K562 (cell line): ENCODE results near the gene DHCR7. TPM values are rescaled to one million over a fixed set of nuclear protein-coding genes. Genes with fewer than 3 reads are reported as not detected.

Experiments used
- ATAC-seq: fragments of 200-7000 bp; cut with Tn5 transposase; 3 replicates; pipeline ENCODE4 v1.9.1; 2020; ENCODE audit warnings: moderate library complexity
- BruUV-seq: library from RNA; stranded (reverse); fragments of 400-500 nt; replicated peaks from 2 replicates; lab custom pipeline; 2021; lab: Mats Ljungman, UMichigan
- CTCF ChIA-PET: fragments of 300-600 bp; formaldehyde crosslinking; extraction: SDS; loops from one replicate; lab custom pipeline; 2021; ENCODE audit warnings: low intra/inter-chr PET ratio; lab: Yijun Ruan, JAX
- POLR2A ChIA-PET: fragments of 300-600, 350-650 bp; sonication (Branson Sonifier 250); formaldehyde crosslinking; extraction: SDS; loops from one replicate; lab custom pipeline; 2021; ENCODE audit warnings: antibody characterized with exemption, inconsistent platforms; lab: Yijun Ruan, JAX
- DNase-seq, 4 experiments: peaks; one replicate each; pipeline versions ENCODE4 v3.0.0 to v3.0.0-alpha.2; 2011 to 2018; ENCODE audit warnings: low spot score in 3 of 4, mixed read lengths in 3 of 4; ENCODE audit errors: extremely low read depth in 1 of 4
- FAIRE-seq: peaks from 2 replicates; lab custom pipeline; 2011; peaks lifted over from hg19 to GRCh38; lab: Jason Lieb, UNC
- H2AFZ ChIP-seq: 2 replicates; pipeline ENCODE4 v1.6.0; 2011; ENCODE audit warnings: low read depth, low read length, control low read depth, inconsistent platforms
- H3K27ac ChIP-seq: fragments of 200-600 bp; 3 replicates; pipeline ENCODE4 v1.8.0; 2011; ENCODE audit warnings: low read depth, mild to moderate bottlenecking, control low read depth, inconsistent platforms, low read length, moderate library complexity, mixed read lengths; ENCODE audit errors: extremely low read depth
- H3K27me3 ChIP-seq, 2 experiments: fragments of 300-600 bp in 1 of 2; 2 replicates in 1 of 2; 3 replicates in 1 of 2; pipeline versions ENCODE4 v1.6.0 to v1.8.0; 2011; ENCODE audit warnings: inconsistent platforms in 2 of 2, low read length in 2 of 2, mild to moderate bottlenecking in 1 of 2, mixed read lengths in 1 of 2, moderate library complexity in 1 of 2; ENCODE audit not compliant: control insufficient read depth in 2 of 2, insufficient read depth in 2 of 2
- H3K36me3 ChIP-seq: fragments of 300-600 bp; 3 replicates; pipeline ENCODE4 v1.8.0; 2011; ENCODE audit warnings: mild to moderate bottlenecking, low read length, inconsistent platforms; ENCODE audit not compliant: control insufficient read depth, insufficient read depth
- H3K4me1 ChIP-seq, 2 experiments: fragments of 200-600 bp in 1 of 2; replicated peaks in 1 of 2; 2 replicates in 1 of 2; 3 replicates in 1 of 2; pipeline versions ENCODE4 v1.5.1 to v1.8.0; 2011; ENCODE audit warnings: inconsistent platforms in 2 of 2, low read length in 2 of 2, mild to moderate bottlenecking in 1 of 2, mixed read lengths in 1 of 2, moderate library complexity in 1 of 2; ENCODE audit not compliant: control insufficient read depth in 2 of 2, insufficient read depth in 2 of 2
- H3K4me2 ChIP-seq: 2 replicates; pipeline ENCODE4 v1.6.1; 2011; ENCODE audit warnings: low read length, control low read depth, inconsistent platforms, mixed read lengths; ENCODE audit not compliant: insufficient read depth
- H3K4me3 ChIP-seq: fragments of 200-600 bp; sonication (generic), shearing (Covaris generic); 2 replicates; pipeline ENCODE4 v1.5.1; 2016; ENCODE audit warnings: control low read depth, inconsistent platforms
- H3K79me2 ChIP-seq: fragments of 200-600 bp; 3 replicates; pipeline ENCODE4 v1.8.0; 2011; ENCODE audit warnings: low read length, inconsistent platforms; ENCODE audit not compliant: control insufficient read depth, insufficient read depth
- H3K9ac ChIP-seq, 2 experiments: 2 replicates each; pipeline versions ENCODE4 v1.6.0 to v1.6.1; 2011; ENCODE audit warnings: low read depth in 2 of 2, low read length in 2 of 2, control low read depth in 1 of 2, inconsistent platforms in 1 of 2, mild to moderate bottlenecking in 1 of 2, mixed read lengths in 1 of 2; ENCODE audit not compliant: insufficient read depth in 1 of 2
- H3K9me1 ChIP-seq: one replicate; pipeline ENCODE4 v1.6.0; 2011; ENCODE audit warnings: inconsistent platforms, mild to moderate bottlenecking, low read length, moderate library complexity; ENCODE audit not compliant: control insufficient read depth, insufficient read depth
- H3K9me3 ChIP-seq: replicated peaks from 2 replicates; pipeline ENCODE4 v1.5.1; 2011; ENCODE audit warnings: low read depth, low read length, inconsistent platforms; ENCODE audit not compliant: control insufficient read depth, insufficient read depth
- H4K20me1 ChIP-seq: replicated peaks from 2 replicates; pipeline ENCODE4 v1.6.1; 2011; ENCODE audit warnings: low read length, inconsistent platforms, mixed read lengths; ENCODE audit not compliant: control insufficient read depth, insufficient read depth
- ATF2 ChIP-seq: sonication (generic); formaldehyde crosslinking; IDR thresholded peaks from 2 replicates; pipeline ENCODE4 v1.8.1; 2022; ENCODE audit warnings: missing genetic modification reagents
- CEBPB ChIP-seq: fragments of 450-650 bp; IDR thresholded peaks from 2 replicates; pipeline ENCODE4 v1.6.1; 2016; ENCODE audit warnings: missing genetic modification characterization, missing compliant biosample characterization
- CHD2 ChIP-seq: IDR thresholded peaks from 2 replicates; pipeline ENCODE4 v1.6.1; 2011; ENCODE audit warnings: low read depth, low read length
- MEIS2 ChIP-seq: fragments of 450-650 bp; IDR thresholded peaks from 2 replicates; pipeline ENCODE4 v1.6.1; 2014; ENCODE audit warnings: mild to moderate bottlenecking; ENCODE audit not compliant: partially characterized antibody
- NCOA2 ChIP-seq, 2 experiments: fragments of 450-650 bp; IDR thresholded peaks; 2 replicates each; pipeline ENCODE4 v1.6.1; 2018; ENCODE audit warnings: mild to moderate bottlenecking in 2 of 2, moderate library complexity in 1 of 2; ENCODE audit not compliant: partially characterized antibody in 2 of 2
- NR0B1 ChIP-seq: fragments of 450-650 bp; IDR thresholded peaks from one replicate; pipeline ENCODE4 v1.6.1; 2018; ENCODE audit warnings: mild to moderate bottlenecking, moderate library complexity; ENCODE audit not compliant: partially characterized antibody
- NR3C1 ChIP-seq: sonication (generic); formaldehyde crosslinking; IDR thresholded peaks from 2 replicates; pipeline ENCODE4 v1.8.1; 2022; ENCODE audit warnings: missing genetic modification reagents
- STAT5A ChIP-seq: IDR thresholded peaks from 2 replicates; pipeline ENCODE4 v1.6.1; 2012; ENCODE audit warnings: low read length, inconsistent platforms, borderline replicate concordance
- TEAD1 ChIP-seq, 2 experiments: fragments of 450-650 bp in 1 of 2; sonication (generic) in 1 of 2; formaldehyde crosslinking; IDR thresholded peaks; 2 replicates each; pipeline versions ENCODE4 v1.4.0 to v1.8.0; 2020 to 2022; ENCODE audit warnings: mild to moderate bottlenecking in 2 of 2, missing genetic modification reagents in 1 of 2
- TRIM24 ChIP-seq, 2 experiments: fragments of 450-650 bp; IDR thresholded peaks; 2 replicates each; pipeline ENCODE4 v1.6.1; 2016
- TRIM28 ChIP-seq: fragments of 450-650 bp; IDR thresholded peaks from 2 replicates; pipeline ENCODE4 v1.6.1; 2017
- USF1 ChIP-seq: sonication (generic); formaldehyde crosslinking; IDR thresholded peaks from 2 replicates; pipeline ENCODE4 v1.9.0; 2022; ENCODE audit warnings: mild to moderate bottlenecking, missing genetic modification reagents
- ZNF165 ChIP-seq: fragments of 250-450 bp; sonication (Bioruptor Pico); IDR thresholded peaks from 2 replicates; pipeline ENCODE4 v1.4.0; 2020; ENCODE audit warnings: borderline replicate concordance
- ZNF507 ChIP-seq: conservative IDR thresholded peaks from 2 replicates; pipeline ENCODE4 v1.6.1; 2017; ENCODE audit warnings: missing genetic modification characterization, missing compliant biosample characterization
- ZNF584 ChIP-seq: fragments of 200-800 bp; sonication (Bioruptor generic); IDR thresholded peaks from 2 replicates; pipeline ENCODE4 v1.6.1; 2016; ENCODE audit warnings: low read depth, mild to moderate bottlenecking, missing genetic modification characterization, missing compliant biosample characterization
- ZNF785 ChIP-seq: fragments of 250-450 bp; sonication (Bioruptor Pico); IDR thresholded peaks from 2 replicates; pipeline ENCODE4 v1.4.0; 2020; ENCODE audit warnings: mild to moderate bottlenecking
- WGBS: fragments of 100-300 bp; shearing (Covaris generic); methylation state at CpG from one replicate; pipeline ENCODE4 v1.1.6; 2016; ENCODE audit warnings: low coverage, mixed read lengths; ENCODE audit not compliant: insufficient coverage; ENCODE audit errors: missing lambda C conversion rate; 5-methylcytosine and 5-hydroxymethylcytosine counted together
- in situ Hi-C: fragments of 300-500 bp; cut with MboI; formaldehyde crosslinking; loops from 4 replicates; pipeline ENCODE4 v1.15.0; 2018; ENCODE audit warnings: inconsistent platforms, mixed read lengths
- intact Hi-C: fragments of 100-400 bp; cut with micrococcal nuclease; formaldehyde crosslinking; loops from 2 replicates; pipeline ENCODE4 v1.14.2; 2022
- polyA plus RNA-seq, 8 experiments: library from polyadenylated mRNA; depleted of rRNA in 4 of 8; stranded (reverse) in 5 of 8; unstranded in 3 of 8; fragments of >200 nt; fragmentation: Nextera tagmentation in 2 of 8; fragmentation: Illumina TruSeq in 1 of 8; extraction: Ambion mirVana in 2 of 8; extraction: Trizol in 1 of 8; gene quantifications; 2 replicates each; pipeline versions ENCODE4 v1.2.1 to v1.2.3, GENCODE V29; 2011 to 2014; ENCODE audit warnings: inconsistent platforms in 1 of 8, missing spikeins in 1 of 8
- total RNA-seq, 7 experiments: library from RNA; depleted of rRNA in 6 of 7; stranded (reverse); fragments of >200 nt in 6 of 7; fragmentation: Illumina TruSeq in 2 of 7; extraction: Trizol in 2 of 7; gene quantifications; 2 replicates each; pipeline versions ENCODE4 v1.2.1 to v1.2.3, GENCODE V29; 2011 to 2021; ENCODE audit warnings: low replicate concordance in 1 of 7

Gene DHCR7
- total and polyA plus RNA-seq, 9 of the 15 experiments (the other 6 are each of a cell fraction or from before 2014, with no cell fraction given): 8.4 to 192 (median 82.4) TPM

- Histone ChIP-seq H3K9me1 (peaks cover 3% of the 10 kb centered on the region), H3K4me1 (peaks cover 4 to 23% of the 10 kb centered on the region in 2 experiments; a peak in 4 of 5 replicates), H3K79me2 (peaks cover 50% of the 10 kb centered on the region), H3K27me3 (no peaks in the 10 kb centered on the region), H3K36me3 (peaks cover 77% of the 10 kb centered on the region), H3K4me3 (no peak overlapping the region), H3K4me2 (no peak overlapping the region), H4K20me1 (peaks cover 14% of the 10 kb centered on the region; the same call in 1 of the 2 replicates), H3K27ac (no peak overlapping the region), H3K9ac (no peak overlapping the region), H3K9me3 (0 out of 2 replicates have a peak, but pooled peaks cover 3% of the 10 kb centered on the region), H2AFZ (no peak overlapping the region)
- no peak for ATAC-seq
- no peak for DNase-seq
- intact Hi-C loops (loop anchor here (10.0 kb wide), 1 partner anchor 90 kb away; the partner anchor contains the start of gene KRTAP5-8), in situ Hi-C loops (no loop called here)
- TF ChIP-seq NR0B1: no peak
- no peak for TF ChIP-seq NCOA2 (IDR thresholded peaks at IDR 0.05; ENCODE audit: partially characterized antibody in 2 of 2)
- TF ChIP-seq TEAD1 (CRISPR knock-in tag; IDR thresholded peaks at IDR 0.05): no peak
- TF ChIP-seq CHD2: no peak
- no peak for TF ChIP-seq USF1 (CRISPR knock-in tag)
- no peak for TF ChIP-seq ZNF584
- TF ChIP-seq TRIM24 (IDR thresholded peaks at IDR 0.05): no peak
- TF ChIP-seq STAT5A: no peak
- TF ChIP-seq MEIS2: no peak
- TF ChIP-seq TRIM28: no peak
- no peak for TF ChIP-seq ZNF165 (CRISPR knock-in tag)
- TF ChIP-seq NR3C1: no peak
- no peak for TF ChIP-seq ZNF785 (CRISPR knock-in tag)
- TF ChIP-seq ZNF507 (tag): no peak
- no peak for TF ChIP-seq ATF2 (CRISPR knock-in tag)
- no peak for TF ChIP-seq CEBPB (tag)
- ChIA-PET CTCF (no interaction called here), POLR2A (interaction anchor here (0.6 kb wide), 1 partner anchor 1624 kb away, joined by 4 read pairs; no protein-coding TSS in a partner anchor)
- no TSS peak for BruUV-seq
- 93% methylated on average over 5 of the region's 6 CpGs for WGBS
- no peak for FAIRE-seq
Measured at GRCh38 chr11:71444811-71445210, 3.4 kb downstream of the DHCR7 start.
